ENCODE data around the gene DAPP1. TPM values are rescaled to one million over a fixed set of nuclear protein-coding genes. Genes with fewer than 3 reads are reported as not detected.
A peak's percentile ranks its signal among the peaks of the same experiment; 100 is the strongest.

DAPP1 gene
- total RNA-seq, 1 experiment from 2014 or later, result 102 TPM

GRCh38 chr4:99878604-99879003, 62.0 kb downstream of the DAPP1 start:
- no peaks in the 10 kb centered on the region for H3K79me2 ChIP-seq (ENCODE audit: low read length)
- no peaks in the 10 kb centered on the region for H3K9me3 ChIP-seq (ENCODE audit: low read length)
- H3K4me1 ChIP-seq (ENCODE audit: low read length), result no peaks in the 10 kb centered on the region
- no peak overlapping the region for H3K9ac ChIP-seq (ENCODE audit: low read length)
- no peaks in the 10 kb centered on the region for H3K27me3 ChIP-seq (ENCODE audit: low read length)
- H2AFZ ChIP-seq (ENCODE audit: low read length), result no peak overlapping the region
- H3K36me3 ChIP-seq (ENCODE audit: insufficient read depth, low read length), result peaks cover 29% of the 10 kb centered on the region; the same call in 1 of the 2 replicates
- H3K27ac ChIP-seq (ENCODE audit: low read length), result no peak overlapping the region
- no peaks in the 10 kb centered on the region for H4K20me1 ChIP-seq (ENCODE audit: insufficient read depth, low read depth, low read length)
- H3K4me2 ChIP-seq (ENCODE audit: low read depth, low read length, poor library complexity, severe bottlenecking), result no peak overlapping the region
- no peak overlapping the region for H3K4me3 ChIP-seq (ENCODE audit: low read length)
- H3K9me2 ChIP-seq (replicated peaks; ENCODE audit: insufficient read depth, low read length), result no peaks in the 10 kb centered on the region
- no peak for DNase-seq

- Histone ChIP-seq H4K20me1 (ENCODE audit: insufficient read depth, low read depth, low read length) (no peaks in the 10 kb centered on the region), H2AFZ (ENCODE audit: low read length) (no peak overlapping the region), H3K36me3 (ENCODE audit: insufficient read depth, low read length) (peaks cover 37% of the 10 kb centered on the region; the same call in 1 of the 2 replicates), H3K27ac (ENCODE audit: low read length) (no peak overlapping the region), H3K9ac (ENCODE audit: low read length) (no peak overlapping the region), H3K9me3 (ENCODE audit: low read length) (no peaks in the 10 kb centered on the region), H3K27me3 (ENCODE audit: low read length) (no peaks in the 10 kb centered on the region), H3K4me3 (ENCODE audit: low read length) (no peak overlapping the region), H3K79me2 (ENCODE audit: low read length) (no peaks in the 10 kb centered on the region), H3K9me2 (replicated peaks; ENCODE audit: insufficient read depth, low read length) (no peaks in the 10 kb centered on the region), H3K4me1 (ENCODE audit: low read length) (no peaks in the 10 kb centered on the region), H3K4me2 (ENCODE audit: low read depth, low read length, poor library complexity, severe bottlenecking) (no peak overlapping the region)
- DNase-seq, result no peak
These were observed 62.8 kb downstream of the DAPP1 start for GRCh38 chr4:99879458-99879857.

GRCh38 chr4:99885063-99885664, 68.5 kb downstream of the DAPP1 start:
- H3K4me2 ChIP-seq (ENCODE audit: low read depth, low read length, poor library complexity, severe bottlenecking), result no peak overlapping the region
- no peaks in the 10 kb centered on the region for H3K4me1 ChIP-seq (ENCODE audit: low read length)
- peak; percentile 77 for DNase-seq
- peaks cover 20% of the 10 kb centered on the region for H3K79me2 ChIP-seq (ENCODE audit: low read length)
- H3K36me3 ChIP-seq (ENCODE audit: insufficient read depth, low read length), result peaks cover 33% of the 10 kb centered on the region; the same call in 1 of the 2 replicates
- no peaks in the 10 kb centered on the region for H3K9me2 ChIP-seq (replicated peaks; ENCODE audit: insufficient read depth, low read length)
- H3K9me3 ChIP-seq (ENCODE audit: low read length), result no peaks in the 10 kb centered on the region
- no peak overlapping the region for H3K9ac ChIP-seq (ENCODE audit: low read length)
- H3K27me3 ChIP-seq (ENCODE audit: low read length), result no peaks in the 10 kb centered on the region
- H3K4me3 ChIP-seq (ENCODE audit: low read length), result no peak overlapping the region
- H3K27ac ChIP-seq (ENCODE audit: low read length), result no peak overlapping the region
- H4K20me1 ChIP-seq (ENCODE audit: insufficient read depth, low read depth, low read length), result no peaks in the 10 kb centered on the region
- H2AFZ ChIP-seq (ENCODE audit: low read length), result no peak overlapping the region

DNA sequence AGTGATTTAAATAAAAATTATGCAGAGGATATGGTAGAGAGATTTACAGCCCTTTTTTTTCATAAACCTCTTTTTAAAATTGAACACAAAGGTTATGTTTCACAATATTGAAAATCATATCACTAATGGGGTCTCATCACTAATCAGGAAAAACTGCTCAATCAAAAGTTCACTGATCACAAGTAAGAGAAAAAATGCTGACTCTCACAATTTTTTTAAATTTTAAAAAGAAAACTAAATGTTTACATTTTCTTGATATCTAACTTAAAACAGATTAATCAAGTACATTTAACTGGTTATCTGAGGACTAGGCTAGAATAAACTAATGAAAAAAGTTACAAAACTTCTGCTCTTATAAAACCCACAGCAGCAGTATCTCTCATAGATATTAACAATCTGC, 69.1 kb downstream of the DAPP1 start:
- no peak overlapping the region for H3K27ac ChIP-seq (ENCODE audit: low read length)
- H3K9me3 ChIP-seq (ENCODE audit: low read length), result no peaks in the 10 kb centered on the region
- no peak overlapping the region for H2AFZ ChIP-seq (ENCODE audit: low read length)
- H3K4me3 ChIP-seq (ENCODE audit: low read length), result no peak overlapping the region
- no peak overlapping the region for H3K9ac ChIP-seq (ENCODE audit: low read length)
- H4K20me1 ChIP-seq (ENCODE audit: insufficient read depth, low read depth, low read length), result no peaks in the 10 kb centered on the region
- no peak for DNase-seq
- H3K9me2 ChIP-seq (replicated peaks; ENCODE audit: insufficient read depth, low read length), result no peaks in the 10 kb centered on the region
- H3K4me2 ChIP-seq (ENCODE audit: low read depth, low read length, poor library complexity, severe bottlenecking), result no peak overlapping the region
- peaks cover 29% of the 10 kb centered on the region; the same call in 1 of the 2 replicates for H3K36me3 ChIP-seq (ENCODE audit: insufficient read depth, low read length)
- peaks cover 25% of the 10 kb centered on the region for H3K79me2 ChIP-seq (ENCODE audit: low read length)
- H3K4me1 ChIP-seq (ENCODE audit: low read length), result no peaks in the 10 kb centered on the region
- H3K27me3 ChIP-seq (ENCODE audit: low read length), result no peaks in the 10 kb centered on the region

- Histone ChIP-seq H3K27me3 (ENCODE audit: low read length) (no peaks in the 10 kb centered on the region), H3K36me3 (ENCODE audit: insufficient read depth, low read length) (peaks cover 24% of the 10 kb centered on the region; the same call in 1 of the 2 replicates), H3K27ac (ENCODE audit: low read length) (no peak overlapping the region), H3K79me2 (ENCODE audit: low read length) (peaks cover 30% of the 10 kb centered on the region), H3K9ac (ENCODE audit: low read length) (no peak overlapping the region), H3K4me2 (ENCODE audit: low read depth, low read length, poor library complexity, severe bottlenecking) (no peak overlapping the region), H3K9me3 (ENCODE audit: low read length) (no peaks in the 10 kb centered on the region), H4K20me1 (ENCODE audit: insufficient read depth, low read depth, low read length) (no peaks in the 10 kb centered on the region), H2AFZ (ENCODE audit: low read length) (no peak overlapping the region), H3K9me2 (replicated peaks; ENCODE audit: insufficient read depth, low read length) (no peaks in the 10 kb centered on the region), H3K4me1 (ENCODE audit: low read length) (0 out of 2 replicates have a peak, but pooled peaks cover 2% of the 10 kb centered on the region), H3K4me3 (ENCODE audit: low read length) (no peak overlapping the region)
- no peak for DNase-seq
These were observed 69.5 kb downstream of the DAPP1 start for GRCh38 chr4:99886146-99886545.

GRCh38 chr4:99887837-99888236, 71.2 kb downstream of the DAPP1 start:
- no peak for DNase-seq
- peaks cover 9% of the 10 kb centered on the region for H3K4me1 ChIP-seq (ENCODE audit: low read length)
- peaks cover 12% of the 10 kb centered on the region; the same call in 1 of the 2 replicates for H3K36me3 ChIP-seq (ENCODE audit: insufficient read depth, low read length)
- no peak overlapping the region for H3K4me3 ChIP-seq (ENCODE audit: low read length)
- no peaks in the 10 kb centered on the region for H4K20me1 ChIP-seq (ENCODE audit: insufficient read depth, low read depth, low read length)
- no peak overlapping the region for H3K27ac ChIP-seq (ENCODE audit: low read length)
- H3K9me2 ChIP-seq (replicated peaks; ENCODE audit: insufficient read depth, low read length), result no peaks in the 10 kb centered on the region
- no peaks in the 10 kb centered on the region for H3K9me3 ChIP-seq (ENCODE audit: low read length)
- H3K9ac ChIP-seq (ENCODE audit: low read length), result no peak overlapping the region
- H2AFZ ChIP-seq (ENCODE audit: low read length), result no peak overlapping the region
- H3K27me3 ChIP-seq (ENCODE audit: low read length), result no peaks in the 10 kb centered on the region
- no peak overlapping the region for H3K4me2 ChIP-seq (ENCODE audit: low read depth, low read length, poor library complexity, severe bottlenecking)
- H3K79me2 ChIP-seq (ENCODE audit: low read length), result peaks cover 47% of the 10 kb centered on the region

GRCh38 chr4:99891351-99891750, 74.7 kb downstream of the DAPP1 start:
- no peaks in the 10 kb centered on the region for H4K20me1 ChIP-seq (ENCODE audit: insufficient read depth, low read depth, low read length)
- no peak for DNase-seq
- no peak overlapping the region for H3K27ac ChIP-seq (ENCODE audit: low read length)
- H3K27me3 ChIP-seq (ENCODE audit: low read length), result no peaks in the 10 kb centered on the region
- peaks cover 60% of the 10 kb centered on the region for H3K79me2 ChIP-seq (ENCODE audit: low read length)
- no peak overlapping the region for H3K9ac ChIP-seq (ENCODE audit: low read length)
- no peak overlapping the region for H2AFZ ChIP-seq (ENCODE audit: low read length)
- no peak overlapping the region for H3K4me2 ChIP-seq (ENCODE audit: low read depth, low read length, poor library complexity, severe bottlenecking)
- no peaks in the 10 kb centered on the region for H3K9me2 ChIP-seq (replicated peaks; ENCODE audit: insufficient read depth, low read length)
- no peaks in the 10 kb centered on the region for H3K36me3 ChIP-seq (ENCODE audit: insufficient read depth, low read length)
- no peaks in the 10 kb centered on the region for H3K9me3 ChIP-seq (ENCODE audit: low read length)
- H3K4me1 ChIP-seq (ENCODE audit: low read length), result peaks cover 36% of the 10 kb centered on the region
- no peak overlapping the region for H3K4me3 ChIP-seq (ENCODE audit: low read length)

DNA sequence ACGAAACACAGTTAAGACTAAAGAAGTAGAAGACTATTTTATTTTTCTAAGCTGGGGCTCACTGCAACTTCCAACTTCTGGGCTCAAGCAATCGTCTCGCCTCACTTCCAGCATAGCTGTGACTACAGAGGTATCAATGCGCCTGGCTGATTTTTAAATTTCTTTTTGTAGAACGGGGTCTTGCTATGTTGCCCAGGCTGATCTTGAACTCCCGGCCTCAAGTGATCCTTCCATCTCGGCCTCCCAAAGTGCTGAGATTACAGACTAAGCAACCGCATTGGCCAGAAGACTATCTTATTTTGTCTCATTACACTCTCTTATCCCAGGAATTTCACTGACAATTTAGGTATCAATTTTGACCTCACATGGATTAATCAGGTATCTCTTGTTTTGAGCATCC, 76.4 kb downstream of the DAPP1 start:
- H2AFZ ChIP-seq (ENCODE audit: low read length), result no peak overlapping the region
- H3K4me1 ChIP-seq (ENCODE audit: low read length), result peaks cover 51% of the 10 kb centered on the region
- no peaks in the 10 kb centered on the region for H3K27me3 ChIP-seq (ENCODE audit: low read length)
- no peak for DNase-seq
- H3K9me3 ChIP-seq (ENCODE audit: low read length), result no peaks in the 10 kb centered on the region
- no peak overlapping the region for H3K27ac ChIP-seq (ENCODE audit: low read length)
- peaks cover 53% of the 10 kb centered on the region for H3K79me2 ChIP-seq (ENCODE audit: low read length)
- peak overlapping the region; percentile 93 for H3K4me3 ChIP-seq (ENCODE audit: low read length)
- H3K36me3 ChIP-seq (ENCODE audit: insufficient read depth, low read length), result peaks cover 7% of the 10 kb centered on the region; the same call in 1 of the 2 replicates
- no peaks in the 10 kb centered on the region for H3K9me2 ChIP-seq (replicated peaks; ENCODE audit: insufficient read depth, low read length)
- H3K9ac ChIP-seq (ENCODE audit: low read length), result peak overlapping the region; percentile 85
- H3K4me2 ChIP-seq (ENCODE audit: low read depth, low read length, poor library complexity, severe bottlenecking), result peak overlapping the region; percentile 87
- no peaks in the 10 kb centered on the region for H4K20me1 ChIP-seq (ENCODE audit: insufficient read depth, low read depth, low read length)

All from Karpas-422 (cell line).